22Rv1 (cell line): Measurements from ENCODE around the gene PTGES3.

Experiments
- CTCF ChIP-seq: fragments of 450-650 bp; IDR thresholded peaks from 2 replicates; pipeline ENCODE4 v1.5.1; 2017; ENCODE audit warnings: mild to moderate bottlenecking
- ZFX ChIP-seq: fragments of 450-650 bp; IDR thresholded peaks from 2 replicates; pipeline ENCODE4 v1.6.1; 2017; ENCODE audit warnings: antibody characterized with exemption, borderline replicate concordance

GRCh38 chr12:56614627-56615026 lies 73.5 kb downstream of the PTGES3 start:
- TF ChIP-seq CTCF (no peak), ZFX (no peak)
